H1 (cell line): ENCODE results near the gene GJB1. TPM values are rescaled to one million over a fixed set of nuclear protein-coding genes. Genes with fewer than 3 reads are reported as not detected.

Experiments used
- TAF1 ChIP-seq: IDR thresholded peaks from 2 replicates; pipeline ENCODE4 v1.6.1; 2011; ENCODE audit warnings: mild to moderate bottlenecking, low read depth, low read length
- polyA plus RNA-seq, 7 experiments: library from polyadenylated mRNA; depleted of rRNA in 3 of 7; stranded (reverse) in 5 of 7; unstranded in 2 of 7; fragments of >200 nt in 5 of 7; fragments of 200-250 nt in 2 of 7; gene quantifications; 1 replicate in 5 of 7; 2 replicates in 1 of 7; 4 replicates in 1 of 7; pipeline versions ENCODE4 v1.2.1 to v1.2.3, GENCODE V29; 2011 to 2013; ENCODE audit warnings: missing spikeins in 2 of 7, mixed read lengths in 2 of 7
- total RNA-seq: library from RNA; stranded (reverse); fragmentation: NEBNext Ultra II Directional; extraction: Animal tissue kit (Norgen Biotek cat#: 25700); gene quantifications from 2 replicates; pipeline ENCODE4 v1.2.1, GENCODE V29; 2021
- TF ChIP-seq, protein P1 (sequence below): fragments of 300-600 bp; sonication (generic); IDR thresholded peaks from 2 replicates; pipeline ENCODE4 v1.7.1; 2012; ENCODE audit warnings: low read length, moderate library complexity, mild to moderate bottlenecking, inconsistent platforms; ENCODE audit not compliant: insufficient replicate concordance

GJB1 gene
- total and polyA plus RNA-seq, 2 of the 8 experiments (the other 6 are each of a cell fraction or from before 2014, with no cell fraction given): 0.14 TPM; not detected in 1

GRCh38 chrX:71174795-71175194 is 48.2 kb upstream of the GJB1 start (continued):
- TF ChIP-seq, protein P1, sequence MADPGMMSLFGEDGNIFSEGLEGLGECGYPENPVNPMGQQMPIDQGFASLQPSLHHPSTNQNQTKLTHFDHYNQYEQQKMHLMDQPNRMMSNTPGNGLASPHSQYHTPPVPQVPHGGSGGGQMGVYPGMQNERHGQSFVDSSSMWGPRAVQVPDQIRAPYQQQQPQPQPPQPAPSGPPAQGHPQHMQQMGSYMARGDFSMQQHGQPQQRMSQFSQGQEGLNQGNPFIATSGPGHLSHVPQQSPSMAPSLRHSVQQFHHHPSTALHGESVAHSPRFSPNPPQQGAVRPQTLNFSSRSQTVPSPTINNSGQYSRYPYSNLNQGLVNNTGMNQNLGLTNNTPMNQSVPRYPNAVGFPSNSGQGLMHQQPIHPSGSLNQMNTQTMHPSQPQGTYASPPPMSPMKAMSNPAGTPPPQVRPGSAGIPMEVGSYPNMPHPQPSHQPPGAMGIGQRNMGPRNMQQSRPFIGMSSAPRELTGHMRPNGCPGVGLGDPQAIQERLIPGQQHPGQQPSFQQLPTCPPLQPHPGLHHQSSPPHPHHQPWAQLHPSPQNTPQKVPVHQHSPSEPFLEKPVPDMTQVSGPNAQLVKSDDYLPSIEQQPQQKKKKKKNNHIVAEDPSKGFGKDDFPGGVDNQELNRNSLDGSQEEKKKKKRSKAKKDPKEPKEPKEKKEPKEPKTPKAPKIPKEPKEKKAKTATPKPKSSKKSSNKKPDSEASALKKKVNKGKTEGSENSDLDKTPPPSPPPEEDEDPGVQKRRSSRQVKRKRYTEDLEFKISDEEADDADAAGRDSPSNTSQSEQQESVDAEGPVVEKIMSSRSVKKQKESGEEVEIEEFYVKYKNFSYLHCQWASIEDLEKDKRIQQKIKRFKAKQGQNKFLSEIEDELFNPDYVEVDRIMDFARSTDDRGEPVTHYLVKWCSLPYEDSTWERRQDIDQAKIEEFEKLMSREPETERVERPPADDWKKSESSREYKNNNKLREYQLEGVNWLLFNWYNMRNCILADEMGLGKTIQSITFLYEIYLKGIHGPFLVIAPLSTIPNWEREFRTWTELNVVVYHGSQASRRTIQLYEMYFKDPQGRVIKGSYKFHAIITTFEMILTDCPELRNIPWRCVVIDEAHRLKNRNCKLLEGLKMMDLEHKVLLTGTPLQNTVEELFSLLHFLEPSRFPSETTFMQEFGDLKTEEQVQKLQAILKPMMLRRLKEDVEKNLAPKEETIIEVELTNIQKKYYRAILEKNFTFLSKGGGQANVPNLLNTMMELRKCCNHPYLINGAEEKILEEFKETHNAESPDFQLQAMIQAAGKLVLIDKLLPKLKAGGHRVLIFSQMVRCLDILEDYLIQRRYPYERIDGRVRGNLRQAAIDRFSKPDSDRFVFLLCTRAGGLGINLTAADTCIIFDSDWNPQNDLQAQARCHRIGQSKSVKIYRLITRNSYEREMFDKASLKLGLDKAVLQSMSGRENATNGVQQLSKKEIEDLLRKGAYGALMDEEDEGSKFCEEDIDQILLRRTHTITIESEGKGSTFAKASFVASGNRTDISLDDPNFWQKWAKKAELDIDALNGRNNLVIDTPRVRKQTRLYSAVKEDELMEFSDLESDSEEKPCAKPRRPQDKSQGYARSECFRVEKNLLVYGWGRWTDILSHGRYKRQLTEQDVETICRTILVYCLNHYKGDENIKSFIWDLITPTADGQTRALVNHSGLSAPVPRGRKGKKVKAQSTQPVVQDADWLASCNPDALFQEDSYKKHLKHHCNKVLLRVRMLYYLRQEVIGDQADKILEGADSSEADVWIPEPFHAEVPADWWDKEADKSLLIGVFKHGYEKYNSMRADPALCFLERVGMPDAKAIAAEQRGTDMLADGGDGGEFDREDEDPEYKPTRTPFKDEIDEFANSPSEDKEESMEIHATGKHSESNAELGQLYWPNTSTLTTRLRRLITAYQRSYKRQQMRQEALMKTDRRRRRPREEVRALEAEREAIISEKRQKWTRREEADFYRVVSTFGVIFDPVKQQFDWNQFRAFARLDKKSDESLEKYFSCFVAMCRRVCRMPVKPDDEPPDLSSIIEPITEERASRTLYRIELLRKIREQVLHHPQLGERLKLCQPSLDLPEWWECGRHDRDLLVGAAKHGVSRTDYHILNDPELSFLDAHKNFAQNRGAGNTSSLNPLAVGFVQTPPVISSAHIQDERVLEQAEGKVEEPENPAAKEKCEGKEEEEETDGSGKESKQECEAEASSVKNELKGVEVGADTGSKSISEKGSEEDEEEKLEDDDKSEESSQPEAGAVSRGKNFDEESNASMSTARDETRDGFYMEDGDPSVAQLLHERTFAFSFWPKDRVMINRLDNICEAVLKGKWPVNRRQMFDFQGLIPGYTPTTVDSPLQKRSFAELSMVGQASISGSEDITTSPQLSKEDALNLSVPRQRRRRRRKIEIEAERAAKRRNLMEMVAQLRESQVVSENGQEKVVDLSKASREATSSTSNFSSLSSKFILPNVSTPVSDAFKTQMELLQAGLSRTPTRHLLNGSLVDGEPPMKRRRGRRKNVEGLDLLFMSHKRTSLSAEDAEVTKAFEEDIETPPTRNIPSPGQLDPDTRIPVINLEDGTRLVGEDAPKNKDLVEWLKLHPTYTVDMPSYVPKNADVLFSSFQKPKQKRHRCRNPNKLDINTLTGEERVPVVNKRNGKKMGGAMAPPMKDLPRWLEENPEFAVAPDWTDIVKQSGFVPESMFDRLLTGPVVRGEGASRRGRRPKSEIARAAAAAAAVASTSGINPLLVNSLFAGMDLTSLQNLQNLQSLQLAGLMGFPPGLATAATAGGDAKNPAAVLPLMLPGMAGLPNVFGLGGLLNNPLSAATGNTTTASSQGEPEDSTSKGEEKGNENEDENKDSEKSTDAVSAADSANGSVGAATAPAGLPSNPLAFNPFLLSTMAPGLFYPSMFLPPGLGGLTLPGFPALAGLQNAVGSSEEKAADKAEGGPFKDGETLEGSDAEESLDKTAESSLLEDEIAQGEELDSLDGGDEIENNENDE: no peak
- no peak for TF ChIP-seq TAF1
